ENCODE measurements around the gene RNF19B. TPM values are rescaled to one million over a fixed set of nuclear protein-coding genes. Genes with fewer than 3 reads are reported as not detected.
"Not testable (repeated sequence)": the region's sequence is repeated elsewhere in the genome, so short reads cannot be mapped to it uniquely, and the experiment has no call there.

Gene RNF19B
- total RNA-seq, 1 donor from 2014 or later: 45.3 TPM

DNA sequence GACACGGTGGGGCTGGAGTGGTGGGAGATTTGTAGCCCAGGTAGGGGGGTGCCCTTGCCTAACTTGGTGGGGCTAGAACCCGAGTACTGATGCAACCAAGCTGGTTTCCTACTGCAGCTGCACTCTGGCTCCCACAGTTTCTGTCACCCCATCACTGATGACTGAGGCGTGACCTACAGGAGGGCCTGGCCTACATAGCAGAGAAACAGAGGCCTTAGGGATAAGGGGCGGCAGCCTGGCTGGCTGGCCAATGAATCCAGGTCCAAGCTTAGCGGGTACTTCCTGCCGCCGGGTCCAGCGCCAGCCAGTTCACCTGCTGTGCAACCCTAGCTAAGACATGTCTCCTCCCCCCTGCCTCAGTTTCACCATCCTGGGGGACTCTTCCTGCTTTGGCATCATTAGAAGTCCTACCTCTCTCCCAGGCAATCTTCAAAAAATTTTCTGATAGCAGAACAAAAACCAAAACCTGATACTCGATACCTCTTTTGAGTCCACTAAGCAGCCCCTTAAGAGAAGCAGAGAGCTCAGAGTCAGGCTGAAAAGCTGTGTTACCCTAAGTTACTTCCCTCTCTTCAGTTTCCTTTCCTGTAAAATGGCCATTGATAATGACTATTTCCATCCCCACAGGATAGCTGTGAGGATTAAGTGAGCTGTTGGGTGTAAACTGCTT lies 27.3 kb upstream of the RNF19B start:
- ATAC-seq: peak; percentile 11

- no peak for ATAC-seq
These were observed 26.8 kb upstream of the RNF19B start for GRCh38 chr1:32991386-32991785.

DNA sequence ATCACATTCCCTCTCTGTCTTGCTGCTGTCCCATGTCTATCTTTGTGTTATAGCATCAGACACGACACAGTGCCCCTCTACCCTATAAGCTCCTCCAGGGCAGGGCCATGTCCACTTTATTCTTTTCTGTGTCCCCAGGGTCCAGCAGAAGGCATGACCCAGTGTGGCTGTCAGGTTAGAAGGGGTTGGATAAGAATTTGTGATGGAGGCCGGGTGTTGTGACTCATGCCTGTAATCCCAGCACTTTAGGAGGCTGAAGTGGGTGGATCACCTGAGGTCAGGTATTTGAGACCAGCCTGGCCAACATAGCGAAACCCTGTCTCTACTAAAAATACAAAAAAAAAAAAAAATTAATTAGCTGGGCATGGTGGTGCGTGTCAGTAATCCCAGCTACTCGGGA lies 26.3 kb upstream of the RNF19B start:
- ATAC-seq: no peak

- peak; percentile 61 for ATAC-seq
These were observed 24.8 kb upstream of the RNF19B start for GRCh38 chr1:32989160-32990050.

DNA sequence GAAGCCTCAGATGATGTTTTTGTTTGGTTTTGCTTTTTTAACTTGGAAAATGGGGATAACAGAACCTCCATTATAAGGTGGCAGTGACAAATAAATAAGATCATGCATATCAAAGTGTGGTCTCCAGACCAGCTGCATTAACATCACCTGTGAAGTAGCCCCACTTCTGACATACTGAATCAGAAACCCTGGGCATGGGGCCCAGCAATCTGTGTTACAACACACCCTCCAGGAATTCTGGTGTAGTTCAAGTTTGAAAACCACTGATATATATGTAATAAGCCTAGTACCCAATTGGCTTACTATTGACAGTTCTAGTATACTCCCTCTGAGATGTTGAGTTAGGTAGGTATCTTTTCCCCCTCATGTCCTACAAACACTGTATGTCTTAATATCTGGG lies 24.1 kb upstream of the RNF19B start:
- ATAC-seq: no peak

DNA sequence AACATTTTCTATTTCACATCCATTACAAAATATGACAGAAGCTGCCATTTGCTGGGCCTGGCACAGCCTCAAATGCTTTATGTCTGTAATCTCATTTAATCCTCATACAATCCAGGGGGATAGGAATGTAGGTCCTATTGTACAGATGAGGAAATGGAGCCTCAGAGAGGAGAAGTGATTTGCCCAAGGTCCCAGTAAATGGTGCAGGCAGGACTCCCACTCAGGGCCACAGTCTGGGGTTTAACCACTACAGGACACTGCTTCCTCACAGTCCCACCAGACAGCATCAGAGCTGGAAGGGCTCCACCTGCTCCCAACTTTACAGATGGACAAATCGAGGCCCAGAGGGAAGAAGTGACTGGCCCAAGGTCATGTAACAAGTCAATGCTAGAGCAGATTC lies 20.6 kb upstream of the RNF19B start:
- ATAC-seq: no peak

DNA sequence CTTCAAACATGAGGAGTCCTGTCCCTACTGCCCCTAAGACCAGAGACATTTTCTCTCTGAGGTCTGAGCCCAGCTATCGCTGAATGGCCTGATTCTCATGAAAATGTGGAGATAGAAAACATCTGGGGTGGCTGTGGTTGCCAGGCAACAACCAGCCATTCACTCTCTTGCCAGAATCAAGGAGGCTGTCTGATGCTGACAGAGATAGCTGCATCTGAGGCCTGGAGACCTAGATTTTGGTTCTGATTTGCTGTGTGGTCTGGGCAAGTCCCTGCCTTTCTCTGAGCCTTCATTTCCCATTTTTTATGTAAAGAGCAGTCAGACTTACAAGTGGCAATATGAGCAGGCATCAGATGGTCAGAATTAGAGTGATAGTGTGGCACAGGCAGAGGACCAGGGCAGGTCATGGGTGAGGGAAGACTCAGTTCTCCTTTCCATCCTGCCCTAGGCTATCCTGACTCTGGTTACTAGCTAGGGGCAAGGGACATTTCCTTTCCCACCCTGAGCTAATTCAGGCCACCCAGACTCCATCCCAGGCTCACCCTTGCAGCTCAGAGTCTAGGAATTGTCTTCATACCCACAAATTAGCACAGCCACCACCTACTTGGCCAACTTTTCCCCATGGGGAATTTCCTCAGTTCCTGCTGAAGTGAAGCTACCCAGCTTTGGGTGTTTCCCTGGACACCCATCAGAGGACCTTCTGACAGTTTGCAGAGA lies 20.0 kb upstream of the RNF19B start:
- ATAC-seq: no peak

DNA sequence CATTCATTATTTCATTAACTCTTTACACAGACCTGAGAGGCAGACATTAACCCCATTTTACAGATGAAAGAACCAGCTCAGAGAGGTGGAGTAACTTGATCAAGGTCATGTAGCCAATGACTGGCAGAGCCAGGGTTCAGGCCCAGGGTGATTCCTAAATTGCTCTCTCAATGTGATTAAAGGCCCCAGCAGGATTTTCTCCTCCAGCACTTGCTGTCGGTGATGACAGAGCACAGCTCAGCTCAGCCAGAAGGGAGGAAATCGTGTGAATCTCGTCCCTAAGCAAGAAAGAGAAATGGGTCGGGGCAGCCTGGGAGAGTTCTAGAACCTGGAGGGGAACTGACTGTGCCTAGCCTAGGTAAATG lies 19.5 kb upstream of the RNF19B start:
- ATAC-seq: no peak

- no peak for ATAC-seq
These were observed 18.4 kb upstream of the RNF19B start for GRCh38 chr1:32983020-32983419.

DNA sequence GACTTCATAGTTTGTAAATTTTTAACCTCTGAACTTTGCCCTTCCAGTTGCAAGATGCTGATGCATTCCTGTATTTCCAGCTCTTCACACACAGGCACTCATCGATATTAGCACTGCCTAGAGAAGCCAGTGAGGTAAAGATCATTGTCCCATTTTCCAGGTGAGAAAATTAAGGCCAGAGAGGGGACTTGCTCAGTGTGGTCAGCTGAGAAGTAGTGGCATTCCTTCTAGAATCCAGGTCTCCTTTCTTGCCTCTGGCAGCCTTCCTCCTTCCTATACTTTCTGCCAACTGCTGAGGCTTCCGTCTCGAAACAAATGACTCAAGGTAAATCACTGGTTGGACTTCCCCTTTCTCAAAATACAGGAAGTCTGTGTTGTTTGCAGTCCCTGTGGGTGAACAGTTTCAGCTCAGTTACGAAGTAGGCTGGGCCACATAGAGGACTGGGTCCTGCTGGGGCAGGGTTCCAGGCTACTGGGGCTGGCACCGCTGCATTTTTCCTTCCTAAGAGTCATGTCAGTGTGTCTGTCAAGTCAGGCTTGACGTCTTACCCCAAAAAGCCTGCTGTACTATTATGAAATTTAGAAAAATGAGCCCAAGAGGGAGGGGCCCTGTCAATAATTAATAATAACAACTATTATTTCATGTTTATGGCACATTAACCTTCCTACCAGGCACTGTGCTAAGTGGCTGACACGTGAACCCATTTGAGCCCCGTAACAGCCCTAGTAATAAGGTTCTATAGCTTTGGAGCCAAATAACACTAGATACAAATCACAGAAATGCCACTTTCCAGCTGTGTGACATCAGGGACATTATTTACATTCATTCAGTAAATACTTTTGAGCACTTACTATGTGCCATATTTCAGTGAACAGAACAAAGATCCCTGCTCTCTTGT lies 16.6 kb upstream of the RNF19B start:
- ATAC-seq: peak; percentile 93

- no peak for ATAC-seq
These were observed 15.5 kb upstream of the RNF19B start for GRCh38 chr1:32980080-32980479.

DNA sequence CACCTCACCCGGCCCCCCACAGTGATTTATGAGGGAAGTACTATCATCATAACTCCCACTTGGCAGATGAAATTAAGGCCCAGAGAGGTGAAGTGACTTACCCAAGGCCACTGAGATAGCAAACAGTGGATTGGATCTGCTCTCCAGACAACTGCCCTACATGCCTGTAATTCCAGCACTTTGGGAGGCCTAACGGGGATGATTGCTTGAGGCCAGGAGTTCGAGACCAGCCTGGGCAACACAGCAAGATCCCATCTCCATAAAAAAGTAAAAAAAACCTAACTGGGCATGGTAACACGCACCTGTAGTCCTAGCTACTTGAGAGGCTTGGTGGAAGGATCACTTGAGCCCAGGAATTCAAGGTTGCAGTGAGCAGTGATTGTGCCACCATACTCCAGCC lies 14.2 kb upstream of the RNF19B start:
- no peak for ATAC-seq

DNA sequence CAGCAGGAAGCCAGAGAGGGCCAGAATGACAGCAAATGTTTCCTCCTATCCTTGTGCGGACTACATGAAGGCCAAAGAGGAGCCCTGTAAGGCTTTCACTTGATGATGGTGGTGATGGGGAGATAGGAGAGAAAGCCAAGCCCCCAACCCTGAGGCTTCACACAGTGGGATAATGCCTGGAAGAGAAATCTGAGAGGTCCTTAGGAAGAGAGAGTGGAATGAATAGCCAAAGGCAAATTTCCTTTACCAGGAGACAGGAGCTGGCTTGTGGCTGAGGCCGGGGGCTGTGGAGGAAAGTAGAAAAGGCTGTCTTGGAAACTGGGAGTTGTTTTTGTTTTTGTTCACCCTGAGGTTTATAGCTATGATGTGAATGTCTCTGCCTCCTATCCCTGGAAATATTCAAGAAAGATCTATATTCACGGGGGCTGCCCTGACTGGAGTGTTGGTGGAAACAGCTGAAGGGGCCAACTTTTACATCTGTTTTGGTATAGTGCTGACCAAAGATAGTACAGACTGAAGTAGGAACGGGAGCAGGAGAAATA lies 13.0 kb upstream of the RNF19B start:
- no peak for ATAC-seq

DNA sequence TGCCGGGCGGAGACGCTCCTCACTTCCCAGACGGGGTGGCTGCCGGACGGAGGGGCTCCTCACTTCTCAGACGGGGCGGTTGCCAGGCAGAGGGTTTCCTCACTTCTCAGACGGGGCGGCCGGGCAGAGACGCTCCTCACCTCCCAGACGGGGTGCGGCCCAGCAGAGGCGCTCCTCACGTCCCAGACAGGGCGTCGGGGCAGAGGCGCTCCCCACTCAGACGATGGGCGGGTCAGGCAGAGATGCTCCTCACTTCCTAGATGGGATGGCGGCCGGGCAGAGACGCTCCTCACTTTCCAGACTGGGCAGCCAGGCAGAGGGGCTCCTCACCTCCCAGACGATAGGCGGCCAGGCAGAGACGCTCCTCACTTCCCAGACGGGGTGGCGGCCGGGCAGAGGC lies 10.4 kb upstream of the RNF19B start:
- not testable (repeated sequence) for ATAC-seq

GRCh38 chr1:32973458-32973857 lies 8.8 kb upstream of the RNF19B start:
- ATAC-seq: not testable (repeated sequence)

DNA sequence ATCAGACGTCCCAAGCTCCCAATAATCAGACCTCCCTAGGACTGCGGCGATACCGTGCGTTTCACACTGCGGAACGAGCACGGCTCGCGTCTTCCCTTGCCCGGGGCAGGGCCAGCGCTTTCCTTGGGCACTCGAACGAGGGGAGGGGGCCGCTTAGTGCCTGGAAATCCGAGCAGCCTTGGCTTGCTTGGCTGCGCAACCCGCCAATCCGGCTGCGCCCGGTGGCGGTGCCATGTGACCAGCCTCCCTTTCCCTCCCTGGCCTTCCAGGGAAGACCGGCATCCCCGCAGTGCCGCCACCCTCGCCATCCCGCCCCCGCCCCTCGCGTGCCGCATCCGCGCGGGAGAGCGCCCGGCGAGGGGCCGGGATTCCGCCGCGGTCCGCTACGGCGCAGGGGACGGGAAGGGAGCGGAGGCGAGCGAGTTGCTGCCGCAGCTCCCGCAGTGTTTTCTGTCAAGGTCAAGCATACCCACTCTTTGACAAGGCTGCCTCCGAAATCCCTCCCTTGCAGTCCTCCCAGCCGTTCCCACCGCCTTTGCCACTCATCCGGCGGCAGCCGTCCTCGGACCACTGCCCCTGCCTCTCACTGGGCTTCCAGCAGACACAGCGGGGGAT lies 8.3 kb upstream of the RNF19B start:
- peak; percentile 60 for ATAC-seq

DNA sequence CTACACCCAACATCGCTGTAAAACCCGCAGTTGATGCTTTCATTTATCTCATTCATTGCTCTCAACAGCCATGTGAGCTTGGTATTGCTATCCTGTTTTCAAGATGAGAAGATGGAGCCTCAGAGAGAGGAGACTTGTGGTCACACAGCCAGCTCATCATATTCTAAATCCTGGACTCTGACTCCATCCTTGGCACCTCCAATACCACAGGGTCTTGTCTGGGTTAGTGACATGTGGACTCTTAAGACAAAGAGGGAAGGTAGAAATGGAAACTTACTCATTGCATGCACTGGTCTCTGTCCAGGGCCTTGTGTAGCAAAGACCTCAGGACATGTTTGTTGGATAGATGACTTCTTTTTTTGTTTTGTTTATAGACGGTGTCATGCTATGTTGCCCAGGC lies 7.0 kb upstream of the RNF19B start:
- no peak for ATAC-seq

- no peak for ATAC-seq
These were observed 6.5 kb upstream of the RNF19B start for GRCh38 chr1:32971156-32971555.

DNA sequence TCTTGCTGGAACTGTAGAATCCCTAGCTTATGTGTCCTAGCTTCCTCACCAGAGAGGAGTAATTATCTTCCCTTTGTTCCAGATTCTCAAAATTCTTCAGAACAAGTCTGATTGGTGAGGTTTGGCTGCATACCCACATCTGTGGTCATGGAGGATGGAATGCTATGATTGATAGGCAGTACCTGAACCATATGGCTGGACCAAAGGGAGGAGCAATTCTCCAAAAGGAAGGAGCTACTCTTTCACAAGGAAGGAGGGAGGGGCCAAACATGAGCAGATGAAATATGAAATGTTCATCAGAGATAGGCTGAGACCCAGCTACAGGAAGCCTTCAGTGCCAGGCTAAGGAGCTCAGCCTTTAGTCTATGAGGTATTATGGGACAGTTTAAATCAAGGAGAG lies 5.0 kb upstream of the RNF19B start:
- ATAC-seq: no peak

DNA sequence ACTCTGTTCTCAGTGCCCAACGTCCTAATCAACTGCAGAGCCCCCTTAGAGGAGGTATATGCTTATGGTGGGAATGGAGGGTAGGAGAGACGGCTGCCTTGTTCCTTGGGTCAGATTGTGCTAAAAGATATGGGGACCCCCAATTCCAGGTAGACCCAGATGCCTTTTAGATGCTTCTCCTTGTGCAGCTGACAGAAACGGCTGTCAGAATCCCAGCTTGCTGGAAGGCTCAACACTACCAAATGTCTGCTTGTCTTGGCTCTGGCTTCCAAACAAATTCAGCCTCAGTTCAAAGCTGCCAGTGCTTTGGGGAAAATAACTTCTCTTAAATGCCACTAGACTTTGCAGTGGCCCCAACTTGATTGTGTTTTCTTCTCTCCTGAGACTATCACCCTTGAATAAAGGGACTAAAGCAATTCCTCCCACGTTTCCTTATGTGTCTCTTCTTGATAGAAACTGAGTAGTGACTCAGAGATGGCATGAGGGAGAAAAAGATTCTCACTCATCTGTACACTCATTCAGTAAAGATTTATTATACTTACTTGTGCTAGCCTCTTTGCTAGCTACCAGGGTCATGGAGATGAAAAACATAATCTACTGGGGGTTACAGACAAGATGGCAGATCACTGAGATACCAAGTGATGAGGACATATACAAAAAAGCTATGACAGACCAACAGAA lies 3.4 kb upstream of the RNF19B start:
- ATAC-seq: no peak

DNA sequence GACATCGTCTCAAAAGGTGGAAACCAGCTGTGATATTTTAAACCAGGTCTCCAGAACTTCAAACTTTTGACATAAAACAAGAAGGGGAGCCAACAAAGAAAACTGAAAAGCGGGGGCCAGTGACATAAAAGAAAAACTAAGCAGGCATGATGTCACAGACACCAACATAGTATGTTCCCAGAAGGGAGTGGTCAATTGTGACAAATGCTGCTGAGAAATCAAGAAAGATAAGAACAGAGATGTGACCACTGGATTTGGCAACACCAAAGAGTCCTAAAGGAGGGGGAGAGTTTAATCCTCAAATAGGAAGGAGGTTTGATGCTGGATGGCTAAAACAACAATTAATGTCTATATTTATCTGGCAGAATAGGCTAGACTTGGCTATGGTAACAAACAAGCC lies 2.3 kb upstream of the RNF19B start:
- no peak for ATAC-seq
